Measurements from ENCODE around the gene TRIM39.
"Not testable (repeated sequence)": the region's sequence is repeated elsewhere in the genome, so short reads cannot be mapped to it uniquely, and the experiment has no call there.

Gene TRIM39

GRCh38 chr6:30361661-30362060 is 34.9 kb downstream of the TRIM39 start:
- H3K4me3 ChIP-seq (ENCODE audit: low read depth, low read length): no peak overlapping the region

DNA sequence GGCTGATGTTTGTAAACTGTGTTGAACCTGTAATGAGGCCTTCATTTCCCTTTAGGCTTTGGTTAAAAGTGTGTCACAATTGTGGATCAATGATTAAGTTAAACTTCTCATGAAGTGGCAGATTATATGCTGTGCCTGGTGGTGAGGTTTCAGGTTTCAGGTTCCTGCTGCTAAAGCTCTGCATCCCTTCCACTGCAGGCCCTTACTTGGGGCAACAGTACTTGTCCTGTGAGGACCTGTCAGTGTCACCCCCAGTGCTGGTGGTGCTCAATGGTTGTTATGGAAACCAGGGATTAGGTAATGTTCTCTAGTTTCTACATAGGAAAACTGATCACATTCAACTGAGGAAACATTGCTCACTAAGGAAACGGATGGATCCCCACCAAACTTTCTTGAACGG is 36.7 kb downstream of the TRIM39 start:
- H3K4me3 ChIP-seq (ENCODE audit: low read depth, low read length): no peak overlapping the region

- no peak overlapping the region for H3K4me3 ChIP-seq (ENCODE audit: low read depth, low read length)
These were observed 37.9 kb downstream of the TRIM39 start for GRCh38 chr6:30364591-30364990.

DNA sequence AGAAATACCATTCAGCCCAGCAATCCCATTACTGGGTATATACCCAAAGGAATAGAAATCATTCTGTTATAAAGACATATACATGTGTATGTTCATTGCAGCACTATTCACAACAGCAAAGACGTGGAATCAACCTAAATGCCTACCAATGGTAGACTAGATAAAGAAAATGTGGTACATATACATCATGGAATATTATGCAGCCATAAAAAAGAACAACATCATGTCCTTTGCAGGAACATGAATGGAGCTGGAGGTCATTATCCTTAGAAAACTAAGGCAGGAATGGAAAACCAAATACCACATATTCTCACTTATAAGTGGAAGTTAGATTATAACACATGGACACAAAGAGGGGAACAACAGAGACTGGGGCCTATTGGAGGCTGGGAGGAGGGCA is 42.6 kb downstream of the TRIM39 start:
- not testable (repeated sequence) for H3K4me3 ChIP-seq (ENCODE audit: low read depth, low read length)

DNA sequence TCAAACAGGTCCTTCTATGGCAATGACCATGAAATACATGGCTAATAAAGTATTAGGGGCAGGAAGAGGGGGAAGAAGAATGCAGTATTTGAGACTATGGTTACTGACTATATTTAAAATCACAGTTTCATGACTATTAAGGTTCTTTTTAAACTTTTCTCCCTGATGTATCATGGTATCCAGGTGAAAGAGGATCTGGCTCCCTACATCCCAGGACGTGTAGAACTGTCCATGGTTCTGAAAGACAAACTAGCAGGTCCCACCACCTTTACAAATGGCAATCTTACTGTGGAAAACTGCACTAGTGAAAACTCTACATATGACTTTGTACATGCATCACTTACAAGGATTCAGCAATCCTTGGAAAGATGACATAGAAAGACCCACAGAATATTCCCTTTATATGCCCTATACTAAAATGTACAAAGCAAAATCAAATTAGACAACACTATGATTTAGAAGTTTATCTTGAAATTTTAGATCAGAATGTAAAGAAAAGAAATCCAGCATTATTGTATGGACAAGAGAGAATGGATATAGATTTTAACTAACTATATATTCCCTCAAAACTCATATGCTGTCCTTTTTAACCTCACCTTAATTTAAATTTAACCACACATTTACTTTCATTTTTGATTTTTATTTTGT is 51.7 kb downstream of the TRIM39 start:
- H3K4me3 ChIP-seq (ENCODE audit: low read depth, low read length): no peak overlapping the region

- H3K4me3 ChIP-seq (ENCODE audit: low read depth, low read length): no peak overlapping the region
These were observed 53.7 kb downstream of the TRIM39 start for GRCh38 chr6:30380464-30380863.

DNA sequence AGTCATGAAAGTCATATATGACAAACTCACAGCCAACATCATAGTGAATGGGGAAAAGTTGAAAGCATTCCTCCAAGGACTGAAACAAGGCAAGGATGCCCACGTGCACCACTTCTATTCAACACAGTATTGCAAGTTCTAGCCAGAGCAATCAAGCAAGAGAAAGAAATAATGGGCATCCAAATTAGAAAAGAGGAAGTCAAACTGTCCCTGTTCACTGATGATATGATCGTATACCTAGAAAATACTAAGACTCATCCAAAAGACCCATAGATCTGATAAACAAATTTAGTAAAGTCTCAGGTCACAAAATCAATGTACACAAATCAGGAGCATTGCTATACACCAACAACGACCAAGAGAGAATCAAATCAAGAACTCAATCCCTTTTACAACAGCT is 59.4 kb downstream of the TRIM39 start:
- H3K4me3 ChIP-seq (ENCODE audit: low read depth, low read length): no peak overlapping the region

DNA sequence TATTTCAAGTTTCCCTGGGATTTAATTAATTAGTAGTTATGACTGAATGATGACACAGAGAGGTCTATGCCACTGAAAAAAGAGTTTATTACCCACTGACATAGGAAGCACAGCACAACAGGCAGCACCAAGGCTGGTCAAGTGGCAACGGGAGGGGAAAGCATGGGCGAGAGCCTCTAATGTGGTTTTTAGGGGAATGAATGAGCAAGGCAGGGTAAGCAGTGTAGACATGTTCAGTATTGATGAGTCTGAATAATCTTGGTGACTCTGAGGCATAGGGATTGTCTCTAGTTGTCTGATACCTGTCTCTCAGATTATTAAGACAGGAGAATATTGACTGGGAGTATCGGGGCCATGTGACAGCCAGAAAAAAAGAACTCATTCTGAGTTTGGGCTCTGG is 64.5 kb downstream of the TRIM39 start:
- H3K4me3 ChIP-seq (ENCODE audit: low read depth, low read length): no peak overlapping the region

Data from iPS-11a (cell line).